ACC112 (cell line): ENCODE measurements around the gene SLC22A31.
"Not testable (repeated sequence)": the region's sequence is repeated elsewhere in the genome, so short reads cannot be mapped to it uniquely, and the experiment has no call there.

Experiments
- H2AFZ ChIP-seq: fragments of 200-600 bp; sonication (generic); one replicate; pipeline ENCODE4 v1.6.0; 2017; ENCODE audit warnings: antibody characterized with exemption, low read length; ENCODE audit not compliant: unreplicated experiment
- H3K27ac ChIP-seq: fragments of 200-600 bp; sonication (generic); 2 replicates; pipeline ENCODE4 v1.5.1; 2014; ENCODE audit warnings: low read depth, mild to moderate bottlenecking, antibody characterized with exemption, low read length, moderate library complexity
- H3K27me3 ChIP-seq: fragments of 200-600 bp; sonication (generic); 2 replicates; pipeline ENCODE4 v1.6.1; 2014; ENCODE audit warnings: mild to moderate bottlenecking, antibody characterized with exemption, low read length, moderate library complexity, mixed read lengths; ENCODE audit not compliant: insufficient read depth
- H3K36me3 ChIP-seq: fragments of 200-600 bp; sonication (generic); 2 replicates; pipeline ENCODE4 v1.6.1; 2016; ENCODE audit warnings: mild to moderate bottlenecking, antibody characterized with exemption, low read length, moderate library complexity, mixed read lengths; ENCODE audit not compliant: insufficient read depth
- H3K4me1 ChIP-seq: fragments of 200-600 bp; sonication (generic); one replicate; pipeline ENCODE4 v1.6.1; 2016; ENCODE audit warnings: low read length, mixed read lengths; ENCODE audit not compliant: insufficient read depth, unreplicated experiment, control insufficient read depth
- H3K4me3 ChIP-seq: fragments of 200-600 bp; sonication (generic); 2 replicates; pipeline ENCODE4 v1.5.1; 2014; ENCODE audit warnings: mild to moderate bottlenecking, low read depth, low read length
- H3K79me2 ChIP-seq: fragments of 200-600 bp; sonication (generic); one replicate; pipeline ENCODE4 v1.6.0; 2016; ENCODE audit warnings: low read length; ENCODE audit not compliant: control insufficient read depth, unreplicated experiment, insufficient read depth

The SLC22A31 gene

GRCh38 chr16:89169778-89170177, 30.6 kb downstream of the SLC22A31 start:
- H2AFZ ChIP-seq, result no peak overlapping the region
- H3K4me1 ChIP-seq, result peaks cover 9% of the 10 kb centered on the region
- no peaks in the 10 kb centered on the region for H3K79me2 ChIP-seq
- peaks cover 15% of the 10 kb centered on the region for H3K27me3 ChIP-seq
- H3K27ac ChIP-seq, result no peak overlapping the region
- H3K4me3 ChIP-seq, result no peak overlapping the region
- H3K36me3 ChIP-seq, result no peaks in the 10 kb centered on the region

- no peaks in the 10 kb centered on the region for H3K79me2 ChIP-seq
These were observed 31.8 kb downstream of the SLC22A31 start for GRCh38 chr16:89168381-89169189.

GRCh38 chr16:89167425-89167941, 32.9 kb downstream of the SLC22A31 start:
- H3K27ac ChIP-seq, result no peak overlapping the region
- peaks cover 9% of the 10 kb centered on the region for H3K4me1 ChIP-seq
- no peaks in the 10 kb centered on the region for H3K36me3 ChIP-seq
- H3K27me3 ChIP-seq, result peaks cover 15% of the 10 kb centered on the region
- no peaks in the 10 kb centered on the region for H3K79me2 ChIP-seq
- H3K4me3 ChIP-seq, result no peak overlapping the region
- no peak overlapping the region for H2AFZ ChIP-seq

More at GRCh38 chr16:89168381-89169189, 31.8 kb downstream of the SLC22A31 start:
- Histone ChIP-seq H3K27ac (no peak overlapping the region), H3K4me3 (no peak overlapping the region), H2AFZ (no peak overlapping the region), H3K27me3 (peaks cover 15% of the 10 kb centered on the region), H3K36me3 (no peaks in the 10 kb centered on the region), H3K4me1 (peaks cover 9% of the 10 kb centered on the region)

GRCh38 chr16:89166696-89167424, 33.5 kb downstream of the SLC22A31 start:
- peaks cover 15% of the 10 kb centered on the region for H3K27me3 ChIP-seq
- no peak overlapping the region for H3K27ac ChIP-seq
- peaks cover 9% of the 10 kb centered on the region for H3K4me1 ChIP-seq
- no peaks in the 10 kb centered on the region for H3K36me3 ChIP-seq
- H2AFZ ChIP-seq, result peak overlapping the region; percentile 40
- no peak overlapping the region for H3K4me3 ChIP-seq
- no peaks in the 10 kb centered on the region for H3K79me2 ChIP-seq

- not testable (repeated sequence) for H3K79me2 ChIP-seq, H2AFZ ChIP-seq, H3K36me3 ChIP-seq, H3K4me1 ChIP-seq, H3K27ac ChIP-seq, H3K4me3 ChIP-seq
- H3K27me3 ChIP-seq, result peaks cover 11% of the 10 kb centered on the region
These were observed 34.7 kb downstream of the SLC22A31 start for GRCh38 chr16:89165681-89165979.

- H2AFZ ChIP-seq, result no peak overlapping the region
- peaks cover 9% of the 10 kb centered on the region for H3K4me1 ChIP-seq
- no peaks in the 10 kb centered on the region for H3K36me3 ChIP-seq
- H3K27ac ChIP-seq, result no peak overlapping the region
- peaks cover 5% of the 10 kb centered on the region; the same call in 1 of the 2 replicates for H3K27me3 ChIP-seq
- H3K4me3 ChIP-seq, result no peak overlapping the region
- no peaks in the 10 kb centered on the region for H3K79me2 ChIP-seq
These were observed 35.3 kb downstream of the SLC22A31 start for GRCh38 chr16:89164847-89165680.

GRCh38 chr16:89164436-89164835, 35.9 kb downstream of the SLC22A31 start:
- Histone ChIP-seq H3K27ac (no peak overlapping the region), H3K79me2 (no peaks in the 10 kb centered on the region), H2AFZ (peak overlapping the region; percentile 1), H3K27me3 (no peaks in the 10 kb centered on the region), H3K36me3 (no peaks in the 10 kb centered on the region), H3K4me3 (no peak overlapping the region), H3K4me1 (peaks cover 9% of the 10 kb centered on the region)

GRCh38 chr16:89163297-89163696, 37.0 kb downstream of the SLC22A31 start:
- Histone ChIP-seq H3K27me3 (no peaks in the 10 kb centered on the region), H3K4me3 (no peak overlapping the region), H3K36me3 (no peaks in the 10 kb centered on the region), H3K79me2 (no peaks in the 10 kb centered on the region), H2AFZ (no peak overlapping the region), H3K4me1 (peaks cover 9% of the 10 kb centered on the region), H3K27ac (no peak overlapping the region)

- H3K4me3 ChIP-seq, result no peak overlapping the region
- H3K27ac ChIP-seq, result no peak overlapping the region
- H3K4me1 ChIP-seq, result peaks cover 6% of the 10 kb centered on the region
- H3K79me2 ChIP-seq, result no peaks in the 10 kb centered on the region
- no peaks in the 10 kb centered on the region for H3K36me3 ChIP-seq
- H3K27me3 ChIP-seq, result no peaks in the 10 kb centered on the region
- no peak overlapping the region for H2AFZ ChIP-seq
These were observed 38.3 kb downstream of the SLC22A31 start for GRCh38 chr16:89161763-89162713.
